GM12865 (cell line): Measurements from ENCODE around the gene PCDH20.
A peak's percentile ranks its signal among the peaks of the same experiment; 100 is the strongest.

Experiments used
- DNase-seq: peaks from one replicate; pipeline ENCODE4 v3.0.0; 2010; ENCODE audit warnings: low read depth
- H3K4me3 ChIP-seq: 2 replicates; pipeline ENCODE4 v1.5.1; 2011; ENCODE audit warnings: mild to moderate bottlenecking, low read depth, low read length, control low read depth
- TF ChIP-seq, protein P1 (sequence below): IDR thresholded peaks from 2 replicates; pipeline ENCODE4 v1.5.1; 2011; ENCODE audit warnings: low read length, control low read depth, low read depth, inconsistent platforms; ENCODE audit not compliant: insufficient read depth; ENCODE audit errors: missing control alignments

Gene PCDH20

DNA sequence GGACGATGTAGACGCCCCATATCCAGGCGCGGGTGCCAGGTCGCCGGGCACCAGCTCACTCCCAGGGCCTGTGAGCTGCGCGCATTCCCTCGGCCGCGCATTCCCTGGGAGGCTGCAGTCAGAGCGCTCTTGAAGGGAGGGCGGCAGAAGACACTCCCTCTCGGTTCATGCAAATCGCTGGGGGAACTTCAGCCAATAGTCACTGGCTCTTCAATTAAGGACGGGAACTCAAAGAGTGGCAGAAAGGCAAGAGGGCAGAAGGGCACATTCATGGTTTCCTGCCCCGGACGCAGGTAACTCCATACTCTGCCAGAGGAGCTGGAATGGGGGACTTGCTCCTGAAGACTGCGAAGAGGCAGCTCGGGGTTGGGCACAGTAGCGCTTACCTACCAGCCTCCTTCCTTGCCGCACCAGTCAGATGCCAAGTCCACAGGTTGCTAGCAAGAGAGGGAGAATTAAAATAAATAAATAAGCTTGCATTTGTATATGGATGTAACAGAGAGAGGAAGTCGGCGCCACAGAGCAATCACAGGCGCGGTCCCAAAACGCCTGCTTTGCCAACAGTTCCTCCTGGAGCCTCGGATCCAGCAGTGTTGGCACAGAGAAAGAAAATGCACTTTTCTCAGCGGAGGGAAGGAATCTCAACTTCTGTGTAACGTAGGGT lies 459 bp downstream of the PCDH20 start:
- no peak overlapping the region for H3K4me3 ChIP-seq
- no peak for DNase-seq
- TF ChIP-seq, protein P1, sequence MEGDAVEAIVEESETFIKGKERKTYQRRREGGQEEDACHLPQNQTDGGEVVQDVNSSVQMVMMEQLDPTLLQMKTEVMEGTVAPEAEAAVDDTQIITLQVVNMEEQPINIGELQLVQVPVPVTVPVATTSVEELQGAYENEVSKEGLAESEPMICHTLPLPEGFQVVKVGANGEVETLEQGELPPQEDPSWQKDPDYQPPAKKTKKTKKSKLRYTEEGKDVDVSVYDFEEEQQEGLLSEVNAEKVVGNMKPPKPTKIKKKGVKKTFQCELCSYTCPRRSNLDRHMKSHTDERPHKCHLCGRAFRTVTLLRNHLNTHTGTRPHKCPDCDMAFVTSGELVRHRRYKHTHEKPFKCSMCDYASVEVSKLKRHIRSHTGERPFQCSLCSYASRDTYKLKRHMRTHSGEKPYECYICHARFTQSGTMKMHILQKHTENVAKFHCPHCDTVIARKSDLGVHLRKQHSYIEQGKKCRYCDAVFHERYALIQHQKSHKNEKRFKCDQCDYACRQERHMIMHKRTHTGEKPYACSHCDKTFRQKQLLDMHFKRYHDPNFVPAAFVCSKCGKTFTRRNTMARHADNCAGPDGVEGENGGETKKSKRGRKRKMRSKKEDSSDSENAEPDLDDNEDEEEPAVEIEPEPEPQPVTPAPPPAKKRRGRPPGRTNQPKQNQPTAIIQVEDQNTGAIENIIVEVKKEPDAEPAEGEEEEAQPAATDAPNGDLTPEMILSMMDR = no peak

DNA sequence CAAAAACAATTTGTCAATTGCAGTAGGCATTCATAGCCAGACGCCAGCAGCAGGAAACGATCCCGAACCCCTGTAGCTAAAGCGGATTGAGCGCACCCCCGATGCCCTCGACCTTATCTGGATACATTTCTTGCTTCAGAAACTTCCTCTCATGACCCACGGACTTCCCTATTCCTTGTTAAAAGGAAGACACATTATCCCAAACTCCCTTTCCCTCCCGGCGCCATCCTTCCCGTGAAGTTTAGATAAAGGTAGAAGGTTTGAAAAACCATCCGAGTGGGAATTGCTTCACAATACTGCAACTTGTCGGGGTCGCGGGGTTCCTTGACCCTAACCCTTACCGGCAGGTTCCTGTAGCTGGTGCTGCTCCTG lies 977 bp downstream of the PCDH20 start:
- no peak for DNase-seq
- H3K4me3 ChIP-seq = no peak overlapping the region
- TF ChIP-seq, protein P1 = no peak

GRCh38 chr13:61413572-61414535 lies 1.8 kb downstream of the PCDH20 start:
- H3K4me3 ChIP-seq = no peak overlapping the region
- TF ChIP-seq, protein P1 = no peak

GRCh38 chr13:61410669-61411297 lies 4.9 kb downstream of the PCDH20 start:
- peak; percentile 20 for DNase-seq
- TF ChIP-seq, protein P1 = peak; percentile 34
- no peak overlapping the region for H3K4me3 ChIP-seq

More at GRCh38 chr13:61413572-61414535, 1.8 kb downstream of the PCDH20 start:
- DNase-seq = no peak

- H3K4me3 ChIP-seq = no peak overlapping the region
- TF ChIP-seq, protein P1 = no peak
- no peak for DNase-seq
Measured at GRCh38 chr13:61410266-61410665, 5.4 kb downstream of the PCDH20 start.

DNA sequence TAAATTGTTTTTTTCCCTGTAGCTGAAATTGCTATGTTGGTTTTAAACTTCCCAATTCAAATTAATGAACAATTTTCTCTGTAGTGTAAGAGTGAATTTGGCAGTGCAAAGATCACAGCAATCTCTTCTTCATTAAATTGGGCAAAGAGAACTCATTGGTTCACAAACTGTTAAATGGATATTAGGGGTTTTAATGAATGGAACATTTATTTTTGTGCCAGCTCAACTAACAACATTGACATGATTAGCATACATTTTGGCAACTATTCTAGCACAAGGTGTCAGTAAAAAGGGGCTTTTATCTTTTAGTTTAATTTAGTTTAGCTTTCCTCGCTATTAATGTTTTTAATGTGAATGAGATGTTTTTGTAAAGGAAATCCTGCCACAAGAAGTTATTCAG lies 7.1 kb downstream of the PCDH20 start:
- no peak for DNase-seq
- no peak overlapping the region for H3K4me3 ChIP-seq
- TF ChIP-seq, protein P1 = no peak
